SU-DHL-6 (cell line): ENCODE results near the gene LUC7L2.
"Not testable (repeated sequence)": the region's sequence is repeated elsewhere in the genome, so short reads cannot be mapped to it uniquely, and the experiment has no call there.

Source experiments
- H2AFZ ChIP-seq: fragments of 200-600 bp; sonication (generic); 2 replicates; pipeline ENCODE4 v1.6.1; 2014; ENCODE audit warnings: low read depth, mild to moderate bottlenecking, moderate library complexity, mixed read lengths, antibody characterized with exemption, low read length; ENCODE audit not compliant: severe bottlenecking
- H3F3A ChIP-seq: fragments of 200-600 bp; shearing (Covaris generic); 2 replicates; pipeline ENCODE4 v1.6.0; 2016; ENCODE audit warnings: antibody characterized with exemption, mild to moderate bottlenecking; ENCODE audit not compliant: insufficient read depth
- H3K27ac ChIP-seq: fragments of 200-600 bp; sonication (generic); 2 replicates; pipeline ENCODE4 v1.5.1; 2016; ENCODE audit warnings: low read depth, mild to moderate bottlenecking, low read length, moderate library complexity, mixed read lengths
- H3K27me3 ChIP-seq: fragments of 200-600 bp; sonication (generic), shearing (Covaris generic); 2 replicates; pipeline ENCODE4 v1.6.0; 2014; ENCODE audit warnings: mild to moderate bottlenecking, low read length
- H3K36me3 ChIP-seq: fragments of 200-600 bp; sonication (generic); 2 replicates; pipeline ENCODE4 v1.6.1; 2014; ENCODE audit warnings: mild to moderate bottlenecking, low read length, mixed read lengths
- H3K4me2 ChIP-seq: fragments of 300-600, 200-600 bp; shearing (Covaris generic), sonication (generic); 2 replicates; pipeline ENCODE4 v1.6.0; 2014; ENCODE audit warnings: low read length, low read depth, mild to moderate bottlenecking; ENCODE audit not compliant: poor library complexity, severe bottlenecking
- H3K4me3 ChIP-seq: fragments of 200-600 bp; sonication (generic); 2 replicates; pipeline ENCODE4 v1.5.1; 2014; ENCODE audit warnings: antibody characterized with exemption, low read length, mild to moderate bottlenecking, mixed read lengths; ENCODE audit not compliant: insufficient read depth, poor library complexity, severe bottlenecking
- H3K79me2 ChIP-seq: fragments of 200-600 bp; sonication (generic); 2 replicates; pipeline ENCODE4 v1.6.1; 2014; ENCODE audit warnings: mild to moderate bottlenecking, low read length, moderate library complexity; ENCODE audit not compliant: insufficient read depth
- H3K9ac ChIP-seq: fragments of 200-600 bp; sonication (generic); 2 replicates; pipeline ENCODE4 v1.7.0; 2014; ENCODE audit warnings: mild to moderate bottlenecking, low read length
- H3K9me2 ChIP-seq: fragments of 200-600 bp; sonication (generic); replicated peaks from 2 replicates; pipeline ENCODE4 v1.6.1; 2014; ENCODE audit warnings: low read length; ENCODE audit not compliant: insufficient read depth
- H3K9me3 ChIP-seq: fragments of 200-600 bp; sonication (generic); 2 replicates; pipeline ENCODE4 v1.6.1; 2014; ENCODE audit warnings: low read length, mixed read lengths; ENCODE audit not compliant: insufficient read depth
- H4K20me1 ChIP-seq: fragments of 200-600 bp; sonication (generic); 2 replicates; pipeline ENCODE4 v1.6.1; 2014; ENCODE audit warnings: low read depth, mild to moderate bottlenecking, antibody characterized with exemption, low read length, moderate library complexity, mixed read lengths
- CTCF ChIP-seq: fragments of 200-600 bp; sonication (generic); IDR thresholded peaks from one replicate; pipeline ENCODE4 v1.5.1; 2017; ENCODE audit warnings: antibody characterized with exemption, mild to moderate bottlenecking, low read length, moderate library complexity; ENCODE audit not compliant: insufficient read depth, poor library complexity, severe bottlenecking
- EZH2phosphoT487 ChIP-seq: fragments of 200-600 bp; sonication (generic), shearing (Covaris generic); conservative IDR thresholded peaks from 2 replicates; pipeline ENCODE4 v1.6.1; 2018; ENCODE audit warnings: mild to moderate bottlenecking, antibody characterized with exemption, low read length, moderate library complexity, mixed read lengths

Gene LUC7L2

GRCh38 chr7:139422126-139422525, 62.4 kb downstream of the LUC7L2 start:
- no peaks in the 10 kb centered on the region for H3K9me2 ChIP-seq
- no peak overlapping the region for H3K9ac ChIP-seq
- H3K4me3 ChIP-seq, result no peak overlapping the region
- no peaks in the 10 kb centered on the region for H3K9me3 ChIP-seq
- peaks cover 52% of the 10 kb centered on the region; the same call in 1 of the 2 replicates for H3K36me3 ChIP-seq
- H3K27ac ChIP-seq, result no peak overlapping the region
- H2AFZ ChIP-seq, result no peak overlapping the region
- TF ChIP-seq CTCF, result no peak
- no peak for TF ChIP-seq EZH2phosphoT487
- H3K79me2 ChIP-seq, result no peaks in the 10 kb centered on the region
- peaks cover 8% of the 10 kb centered on the region; the same call in 1 of the 2 replicates for H4K20me1 ChIP-seq
- H3F3A ChIP-seq, result peaks cover 15% of the 10 kb centered on the region; the same call in 1 of the 2 replicates
- no peak overlapping the region for H3K4me2 ChIP-seq
- H3K27me3 ChIP-seq, result no peaks in the 10 kb centered on the region

- Histone ChIP-seq H3K79me2 (no peaks in the 10 kb centered on the region), H3K27ac (no peak overlapping the region), H3F3A (peaks cover 11% of the 10 kb centered on the region; the same call in 1 of the 2 replicates), H3K9ac (no peak overlapping the region), H4K20me1 (peaks cover 8% of the 10 kb centered on the region; the same call in 1 of the 2 replicates), H3K9me3 (no peaks in the 10 kb centered on the region), H3K27me3 (no peaks in the 10 kb centered on the region), H3K36me3 (peaks cover 43% of the 10 kb centered on the region; the same call in 1 of the 2 replicates), H3K9me2 (no peaks in the 10 kb centered on the region), H3K4me2 (no peak overlapping the region), H2AFZ (no peak overlapping the region), H3K4me3 (no peak overlapping the region)
- TF ChIP-seq EZH2phosphoT487 (no peak), CTCF (no peak)
These were observed 63.4 kb downstream of the LUC7L2 start for GRCh38 chr7:139423091-139423490.

- Histone ChIP-seq H3K27me3 (no peaks in the 10 kb centered on the region), H3F3A (peaks cover 6% of the 10 kb centered on the region; the same call in 1 of the 2 replicates), H3K9me2 (no peaks in the 10 kb centered on the region), H3K9me3 (no peaks in the 10 kb centered on the region), H2AFZ (no peak overlapping the region), H3K9ac (no peak overlapping the region), H3K27ac (no peak overlapping the region), H3K4me3 (no peak overlapping the region), H3K79me2 (no peaks in the 10 kb centered on the region), H3K36me3 (peaks cover 37% of the 10 kb centered on the region; the same call in 1 of the 2 replicates), H4K20me1 (peaks cover 8% of the 10 kb centered on the region; the same call in 1 of the 2 replicates), H3K4me2 (no peak overlapping the region)
- TF ChIP-seq EZH2phosphoT487, result no peak
These were observed 64.3 kb downstream of the LUC7L2 start for GRCh38 chr7:139424004-139424403.

- not testable (repeated sequence) for H3K79me2 ChIP-seq, H3F3A ChIP-seq, H3K27me3 ChIP-seq, H3K9me2 ChIP-seq, H3K27ac ChIP-seq, H4K20me1 ChIP-seq, H2AFZ ChIP-seq, H3K4me3 ChIP-seq, H3K9me3 ChIP-seq, H3K4me2 ChIP-seq, H3K9ac ChIP-seq
- peaks cover 26% of the 10 kb centered on the region; the same call in 1 of the 2 replicates for H3K36me3 ChIP-seq
These were observed 66.0 kb downstream of the LUC7L2 start for GRCh38 chr7:139425701-139426100.
